Karpas-422 (cell line): Measurements from ENCODE around the gene NEDD9. TPM values are rescaled to one million over a fixed set of nuclear protein-coding genes. Genes with fewer than 3 reads are reported as not detected.

Experiments
- DNase-seq: peaks from one replicate; pipeline ENCODE4 v3.0.0-alpha.2; 2015
- H2AFZ ChIP-seq: fragments of 200-600 bp; sonication (generic); 2 replicates; pipeline ENCODE4 v1.6.1; 2014; ENCODE audit warnings: antibody characterized with exemption, low read length, mixed read lengths
- H3K27ac ChIP-seq: fragments of 200-600 bp; sonication (generic); 2 replicates; pipeline ENCODE4 v1.5.1; 2014; ENCODE audit warnings: mild to moderate bottlenecking, low read length, moderate library complexity
- H3K27me3 ChIP-seq: fragments of 200-600 bp; sonication (generic); 2 replicates; pipeline ENCODE4 v1.6.1; 2014; ENCODE audit warnings: low read length, mixed read lengths
- H3K36me3 ChIP-seq: fragments of 200-600 bp; sonication (generic); 2 replicates; pipeline ENCODE4 v1.6.1; 2014; ENCODE audit warnings: low read length, mixed read lengths; ENCODE audit not compliant: insufficient read depth
- H3K4me1 ChIP-seq: fragments of 200-600 bp; sonication (generic); 2 replicates; pipeline ENCODE4 v1.6.1; 2014; ENCODE audit warnings: mild to moderate bottlenecking, low read length, mixed read lengths
- H3K4me2 ChIP-seq: fragments of 200-600 bp; sonication (generic); 2 replicates; pipeline ENCODE4 v1.6.1; 2014; ENCODE audit warnings: low read length, low read depth, mild to moderate bottlenecking; ENCODE audit not compliant: poor library complexity, severe bottlenecking
- H3K4me3 ChIP-seq: fragments of 200-600 bp; sonication (generic); 2 replicates; pipeline ENCODE4 v1.5.1; 2014; ENCODE audit warnings: mild to moderate bottlenecking, antibody characterized with exemption, low read length, mixed read lengths
- H3K79me2 ChIP-seq: fragments of 200-600 bp; sonication (generic); 2 replicates; pipeline ENCODE4 v1.6.1; 2014; ENCODE audit warnings: mild to moderate bottlenecking, low read length, mixed read lengths
- H3K9ac ChIP-seq: fragments of 200-600 bp; sonication (generic); 2 replicates; pipeline ENCODE4 v1.6.0; 2014; ENCODE audit warnings: low read length
- H3K9me2 ChIP-seq: fragments of 200-600 bp; sonication (generic), shearing (Covaris generic); replicated peaks from 2 replicates; pipeline ENCODE4 v1.6.0; 2014; ENCODE audit warnings: mild to moderate bottlenecking, low read length, moderate library complexity; ENCODE audit not compliant: insufficient read depth
- H3K9me3 ChIP-seq: fragments of 300-700, 200-600 bp; sonication (generic); 2 replicates; pipeline ENCODE4 v1.6.1; 2014; ENCODE audit warnings: low read length, mixed read lengths
- H4K20me1 ChIP-seq: fragments of 200-600 bp; sonication (generic); 2 replicates; pipeline ENCODE4 v1.6.1; 2014; ENCODE audit warnings: mild to moderate bottlenecking, antibody characterized with exemption, low read length, low read depth; ENCODE audit not compliant: insufficient read depth
- total RNA-seq: library from RNA; depleted of rRNA; stranded (reverse); fragments of >200 nt; shearing (Covaris generic); gene quantifications from 2 replicates; pipeline ENCODE4 v1.2.3, GENCODE V29; 2014; ENCODE audit warnings: low replicate concordance

The NEDD9 gene
- total RNA-seq, 1 experiment from 2014 or later: 3.8 TPM

DNA sequence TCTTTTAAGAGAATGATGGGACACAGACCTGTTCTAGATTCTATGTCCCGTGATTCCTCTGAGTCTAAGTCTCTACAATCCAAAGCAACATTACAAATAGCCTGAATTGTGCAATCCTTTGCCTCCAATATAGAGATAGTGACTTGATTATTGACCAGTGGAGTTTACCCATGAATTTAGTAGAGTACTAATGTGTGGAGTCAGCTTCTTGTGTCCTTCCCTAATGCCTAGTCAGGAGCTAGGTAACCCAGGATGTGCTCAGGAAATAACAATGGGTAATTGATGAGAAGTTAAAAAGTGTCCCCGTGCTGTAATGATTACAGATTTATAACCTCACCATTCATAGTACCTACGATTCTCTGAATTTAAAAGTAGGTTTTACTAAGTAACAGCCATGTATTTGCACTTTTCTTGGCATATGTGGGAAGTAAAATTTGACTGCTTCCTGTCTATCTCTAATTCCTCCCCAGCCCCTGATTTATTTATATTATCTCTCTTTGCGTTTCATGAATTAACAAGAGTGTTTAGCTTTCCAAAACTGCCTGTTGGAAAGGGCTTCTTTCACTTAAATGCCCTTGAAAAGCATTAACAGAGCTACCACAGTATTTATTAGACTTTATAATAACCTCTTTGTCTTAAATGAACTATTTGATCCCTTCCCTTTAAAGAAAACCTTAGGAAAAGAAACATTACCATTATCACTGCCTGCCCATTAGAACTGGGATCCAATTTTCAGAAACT is 30.5 kb downstream of the NEDD9 start:
- Histone ChIP-seq H4K20me1 (no peaks in the 10 kb centered on the region), H3K9ac (no peak overlapping the region), H3K4me1 (no peaks in the 10 kb centered on the region), H3K27me3 (no peaks in the 10 kb centered on the region), H3K9me3 (no peaks in the 10 kb centered on the region), H3K27ac (no peak overlapping the region), H3K4me2 (no peak overlapping the region), H3K36me3 (no peaks in the 10 kb centered on the region), H3K9me2 (no peaks in the 10 kb centered on the region), H3K4me3 (no peak overlapping the region), H3K79me2 (no peaks in the 10 kb centered on the region), H2AFZ (no peak overlapping the region)
- no peak for DNase-seq

DNA sequence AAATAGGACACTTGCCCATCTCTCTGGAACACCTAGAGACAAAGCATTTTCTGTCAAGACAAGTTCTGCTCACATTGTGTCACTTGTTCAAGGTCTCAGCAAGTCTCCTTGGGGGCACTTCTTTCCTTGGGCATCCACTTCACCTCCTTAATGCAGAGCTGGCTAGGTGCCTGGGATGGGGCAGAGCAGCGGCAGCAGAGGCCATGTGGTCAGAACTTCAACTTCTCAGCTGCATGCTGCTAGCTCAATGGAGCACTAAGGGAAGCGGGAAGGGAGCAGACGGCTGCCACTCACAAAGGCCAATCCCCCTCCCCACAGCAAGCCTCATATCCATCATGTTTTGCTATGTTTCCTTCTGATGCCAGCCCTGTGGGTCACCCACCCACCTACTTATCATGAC is 31.5 kb downstream of the NEDD9 start:
- H4K20me1 ChIP-seq: no peaks in the 10 kb centered on the region
- no peaks in the 10 kb centered on the region for H3K9me3 ChIP-seq
- H3K4me2 ChIP-seq: no peak overlapping the region
- no peak overlapping the region for H3K9ac ChIP-seq
- H3K4me3 ChIP-seq: no peak overlapping the region
- H2AFZ ChIP-seq: no peak overlapping the region
- H3K9me2 ChIP-seq: no peaks in the 10 kb centered on the region
- H3K79me2 ChIP-seq: no peaks in the 10 kb centered on the region
- H3K36me3 ChIP-seq: no peaks in the 10 kb centered on the region
- H3K4me1 ChIP-seq: no peaks in the 10 kb centered on the region
- no peak overlapping the region for H3K27ac ChIP-seq
- DNase-seq: no peak
- H3K27me3 ChIP-seq: no peaks in the 10 kb centered on the region

DNA sequence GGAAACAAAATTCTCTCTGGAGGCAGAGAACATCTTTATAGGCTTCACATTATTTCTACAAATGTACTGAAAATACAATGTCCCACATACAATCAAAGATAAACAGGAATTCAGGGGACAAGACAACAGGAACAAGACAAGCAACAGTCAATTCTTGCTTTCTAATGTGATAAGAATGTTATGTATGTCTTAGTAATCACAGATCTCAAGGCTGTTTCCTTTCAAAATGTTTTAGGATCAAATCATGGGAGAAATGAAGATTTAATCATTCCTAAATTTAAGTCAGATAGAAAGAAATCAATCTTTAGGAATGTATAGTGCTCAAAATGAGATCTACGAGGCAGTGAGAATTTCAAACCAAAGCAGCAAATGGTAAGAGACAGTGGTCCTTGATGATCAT is 32.1 kb downstream of the NEDD9 start:
- DNase-seq: no peak
- no peak overlapping the region for H3K4me3 ChIP-seq
- no peaks in the 10 kb centered on the region for H3K9me2 ChIP-seq
- no peak overlapping the region for H3K27ac ChIP-seq
- no peaks in the 10 kb centered on the region for H3K79me2 ChIP-seq
- H3K4me2 ChIP-seq: no peak overlapping the region
- H3K36me3 ChIP-seq: no peaks in the 10 kb centered on the region
- no peaks in the 10 kb centered on the region for H3K4me1 ChIP-seq
- no peaks in the 10 kb centered on the region for H3K9me3 ChIP-seq
- no peak overlapping the region for H2AFZ ChIP-seq
- H4K20me1 ChIP-seq: no peaks in the 10 kb centered on the region
- no peak overlapping the region for H3K9ac ChIP-seq
- H3K27me3 ChIP-seq: no peaks in the 10 kb centered on the region

DNA sequence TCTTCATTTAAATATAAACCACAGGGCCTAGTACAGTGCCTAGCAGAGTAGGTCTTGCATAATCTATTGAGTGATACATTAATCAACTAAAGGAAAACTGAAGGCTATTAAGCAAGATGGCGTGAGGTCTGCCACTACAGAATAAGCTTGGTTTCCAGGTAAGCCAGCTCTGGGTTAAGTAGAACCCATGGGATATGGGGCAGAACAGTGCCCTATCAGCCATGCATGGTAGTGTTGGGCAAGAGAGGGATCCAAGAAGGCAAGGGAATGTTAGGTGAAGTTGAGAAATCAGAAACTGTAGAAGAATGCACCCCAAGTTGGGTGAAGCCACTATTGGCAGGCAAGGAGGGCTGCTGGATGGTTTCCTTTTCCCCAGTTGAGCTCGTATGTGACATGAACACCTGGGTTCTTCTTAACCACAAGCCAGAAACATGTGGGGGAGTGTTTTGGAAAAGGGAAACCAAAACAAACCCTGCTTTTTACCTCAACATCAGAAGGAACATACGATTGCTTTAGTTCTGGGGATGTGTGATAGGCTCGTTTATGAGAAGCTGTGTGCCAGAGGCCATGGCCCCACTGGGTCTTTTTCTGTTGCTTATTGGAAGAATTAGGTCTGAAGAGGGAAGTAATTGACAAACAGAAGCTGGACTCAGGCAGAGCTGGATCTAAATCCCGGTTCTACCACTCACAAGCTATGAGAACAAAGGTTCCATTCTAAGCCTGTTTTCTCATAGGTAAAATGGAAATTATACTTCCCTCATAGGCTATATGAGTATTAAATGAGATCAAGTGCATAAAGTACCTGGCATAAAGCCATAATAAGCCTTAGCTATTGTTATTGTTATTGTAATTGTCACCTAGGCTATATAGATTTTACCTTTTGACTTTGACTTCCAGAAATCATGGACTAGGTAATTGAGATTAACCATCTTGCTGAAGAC is 33.5 kb downstream of the NEDD9 start:
- no peaks in the 10 kb centered on the region for H3K36me3 ChIP-seq
- no peak overlapping the region for H2AFZ ChIP-seq
- H3K79me2 ChIP-seq: no peaks in the 10 kb centered on the region
- no peaks in the 10 kb centered on the region for H3K9me3 ChIP-seq
- no peak overlapping the region for H3K27ac ChIP-seq
- DNase-seq: no peak
- no peak overlapping the region for H3K4me2 ChIP-seq
- no peak overlapping the region for H3K4me3 ChIP-seq
- H3K4me1 ChIP-seq: no peaks in the 10 kb centered on the region
- no peaks in the 10 kb centered on the region for H3K27me3 ChIP-seq
- H3K9ac ChIP-seq: no peak overlapping the region
- H3K9me2 ChIP-seq: no peaks in the 10 kb centered on the region
- no peaks in the 10 kb centered on the region for H4K20me1 ChIP-seq

DNA sequence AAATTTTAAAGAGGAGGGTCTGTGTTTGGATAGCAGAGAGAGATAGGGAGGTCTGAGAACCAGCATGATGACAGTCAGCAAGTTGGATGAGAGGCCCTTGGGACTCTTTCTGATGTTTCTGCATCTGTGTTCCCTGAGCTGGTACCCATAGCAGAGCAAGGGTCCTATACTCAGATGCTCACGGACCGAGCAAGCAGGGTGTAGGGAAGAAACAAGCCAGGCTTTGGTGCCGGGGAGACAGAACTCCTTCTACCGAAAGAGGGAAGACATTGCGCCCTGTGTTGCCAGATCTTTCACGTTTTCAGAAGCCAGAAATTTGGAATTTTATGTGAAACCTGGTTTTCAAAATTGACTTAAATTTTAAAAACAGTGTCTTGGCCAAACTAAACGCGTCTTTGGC is 34.6 kb downstream of the NEDD9 start:
- H3K79me2 ChIP-seq: no peaks in the 10 kb centered on the region
- H3K4me3 ChIP-seq: no peak overlapping the region
- no peak overlapping the region for H3K4me2 ChIP-seq
- no peak for DNase-seq
- no peaks in the 10 kb centered on the region for H3K9me2 ChIP-seq
- no peaks in the 10 kb centered on the region for H4K20me1 ChIP-seq
- H3K36me3 ChIP-seq: no peaks in the 10 kb centered on the region
- no peaks in the 10 kb centered on the region for H3K27me3 ChIP-seq
- no peak overlapping the region for H2AFZ ChIP-seq
- H3K27ac ChIP-seq: no peak overlapping the region
- H3K9me3 ChIP-seq: no peaks in the 10 kb centered on the region
- no peak overlapping the region for H3K9ac ChIP-seq
- H3K4me1 ChIP-seq: no peaks in the 10 kb centered on the region

DNA sequence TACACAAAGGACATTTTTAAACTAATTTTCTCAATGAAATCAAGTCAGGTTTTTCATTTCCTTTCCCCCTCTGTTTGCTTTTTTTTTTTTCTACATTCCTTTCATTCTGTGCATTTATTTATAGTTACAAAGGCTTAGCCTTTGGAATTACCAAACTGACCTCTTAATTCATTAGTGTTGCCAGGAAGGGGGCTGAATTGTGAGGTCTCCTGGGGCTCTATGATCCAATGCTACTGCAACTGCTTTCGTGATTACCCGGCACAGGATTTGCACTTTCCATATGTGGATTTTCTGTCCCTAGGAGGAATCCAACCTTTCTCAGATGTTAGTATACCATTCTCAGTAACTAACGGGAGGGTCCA is 35.3 kb downstream of the NEDD9 start:
- DNase-seq: no peak
- Histone ChIP-seq H3K27me3 (no peaks in the 10 kb centered on the region), H3K36me3 (no peaks in the 10 kb centered on the region), H3K4me3 (no peak overlapping the region), H3K9ac (no peak overlapping the region), H3K9me2 (no peaks in the 10 kb centered on the region), H3K79me2 (no peaks in the 10 kb centered on the region), H4K20me1 (no peaks in the 10 kb centered on the region), H3K4me1 (no peaks in the 10 kb centered on the region), H3K27ac (no peak overlapping the region), H3K9me3 (no peaks in the 10 kb centered on the region), H2AFZ (no peak overlapping the region), H3K4me2 (no peak overlapping the region)

DNA sequence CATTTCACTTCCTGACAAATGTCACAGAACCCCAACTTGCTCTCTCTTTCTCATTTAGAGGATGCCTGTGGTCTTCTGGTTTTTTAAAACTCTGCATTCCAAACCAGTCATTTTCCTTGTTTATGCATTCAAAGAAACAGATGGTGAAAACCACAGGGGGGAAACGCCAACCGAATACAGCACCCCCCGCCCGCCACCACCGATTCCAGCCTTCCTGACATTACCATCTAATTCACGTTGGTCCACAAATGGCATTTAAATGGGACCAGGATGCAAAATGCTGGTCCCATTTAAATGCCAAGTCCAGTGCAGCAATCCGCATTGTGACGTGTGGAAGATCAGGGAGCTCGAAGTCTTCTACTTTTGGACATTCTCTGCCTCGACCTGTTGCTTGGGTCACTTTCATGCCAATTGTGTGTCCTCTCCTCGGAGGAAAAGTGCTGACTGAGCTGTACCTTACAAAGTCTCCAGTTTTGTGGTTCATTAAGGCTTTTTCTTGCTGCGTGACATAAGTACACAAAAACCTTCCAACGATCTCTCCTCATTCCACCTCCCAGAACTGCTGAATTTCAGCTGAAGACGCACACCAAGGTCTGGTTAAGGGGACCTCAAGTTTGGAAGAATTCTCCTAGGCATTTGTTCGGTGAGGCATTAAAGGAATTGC is 35.8 kb downstream of the NEDD9 start:
- Histone ChIP-seq H3K27me3 (no peaks in the 10 kb centered on the region), H3K36me3 (no peaks in the 10 kb centered on the region), H3K27ac (no peak overlapping the region), H2AFZ (no peak overlapping the region), H4K20me1 (no peaks in the 10 kb centered on the region), H3K9ac (no peak overlapping the region), H3K79me2 (no peaks in the 10 kb centered on the region), H3K4me3 (no peak overlapping the region), H3K4me2 (no peak overlapping the region), H3K9me3 (no peaks in the 10 kb centered on the region), H3K9me2 (no peaks in the 10 kb centered on the region), H3K4me1 (no peaks in the 10 kb centered on the region)
- no peak for DNase-seq
